Immature natural killer cell (primary cell): ENCODE results near the gene MED13L. TPM values are rescaled to one million over a fixed set of nuclear protein-coding genes. Genes with fewer than 3 reads are reported as not detected.
"Not testable (repeated sequence)": the region's sequence is repeated elsewhere in the genome, so short reads cannot be mapped to it uniquely, and the experiment has no call there.

Source experiments
- DNase-seq, 3 donors: peaks; one replicate each; pipeline ENCODE4 v3.0.0; 2022; ENCODE audit warnings: mixed read lengths in 1 of 3
- H3K27ac Mint-ChIP-seq, 6 donors: one replicate each; pipeline ENCODE4 v1.8.0; 2020; ENCODE audit warnings: mixed read lengths in 6 of 6, mild to moderate bottlenecking in 5 of 6, inconsistent platforms in 4 of 6, moderate library complexity in 3 of 6
- H3K27me3 Mint-ChIP-seq, 3 donors: one replicate each; pipeline ENCODE4 v1.8.0; 2020 to 2021; ENCODE audit warnings: low read depth in 3 of 3, mild to moderate bottlenecking in 3 of 3, mixed read lengths in 3 of 3, moderate library complexity in 3 of 3, inconsistent platforms in 1 of 3
- H3K36me3 Mint-ChIP-seq, 3 donors: one replicate each; pipeline ENCODE4 v1.8.0; 2020; ENCODE audit warnings: mixed read lengths in 3 of 3, inconsistent platforms in 2 of 3, mild to moderate bottlenecking in 2 of 3
- H3K4me1 Mint-ChIP-seq, 2 donors: one replicate each; pipeline ENCODE4 v1.8.0; 2020; ENCODE audit warnings: inconsistent platforms in 2 of 2, mild to moderate bottlenecking in 2 of 2, mixed read lengths in 2 of 2, moderate library complexity in 1 of 2
- H3K4me3 Mint-ChIP-seq, 5 donors: one replicate each; pipeline ENCODE4 v1.8.0; 2020; ENCODE audit warnings: mild to moderate bottlenecking in 5 of 5, mixed read lengths in 5 of 5, inconsistent platforms in 3 of 5, moderate library complexity in 3 of 5
- H3K9me3 Mint-ChIP-seq, 6 donors: one replicate each; pipeline ENCODE4 v1.8.0; 2020; ENCODE audit warnings: mild to moderate bottlenecking in 6 of 6, mixed read lengths in 6 of 6, inconsistent platforms in 4 of 6, moderate library complexity in 3 of 6
- polyA plus RNA-seq, 3 donors: library from polyadenylated mRNA; unstranded; fragments of 300-500 nt; fragmentation: Illumina TruSeq; gene quantifications; one replicate each; pipeline ENCODE4 v1.2.3, GENCODE V29; 2021

MED13L gene
- polyA plus RNA-seq, 3 donors from 2014 or later: 2.3 to 10.3 (median 4.9) TPM

DNA sequence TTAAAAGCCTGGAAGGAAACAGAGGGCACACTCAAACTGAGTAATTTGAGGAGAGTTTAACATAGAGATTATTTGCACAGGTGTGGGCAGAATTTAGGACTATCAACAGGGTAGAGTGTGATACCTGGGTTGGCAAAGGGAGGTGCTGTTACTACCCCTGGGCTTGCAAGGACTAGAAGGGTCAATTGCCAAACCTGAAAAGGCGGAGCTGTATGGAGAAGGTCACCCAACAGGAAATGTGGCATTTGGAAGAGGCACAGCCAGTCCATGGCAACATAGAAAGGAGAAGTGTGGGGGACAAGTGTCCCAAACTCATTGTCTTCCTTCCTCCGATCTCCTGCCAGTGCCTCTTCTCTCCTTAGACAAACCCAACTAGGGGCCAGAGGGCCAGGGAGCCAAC is 21.6 kb upstream of the MED13L start:
- peaks cover 0 to 1% (median 0%) of the 10 kb centered on the region in 6 donors for H3K9me3 Mint-ChIP-seq
- H3K4me1 Mint-ChIP-seq: no peaks in the 10 kb centered on the region
- H3K4me3 Mint-ChIP-seq: no peak overlapping the region
- no peak for DNase-seq
- no peak overlapping the region for H3K27ac Mint-ChIP-seq
- H3K27me3 Mint-ChIP-seq: peaks cover 0 to 18% (median 2%) of the 10 kb centered on the region in 3 donors
- peaks cover 0 to 4% (median 3%) of the 10 kb centered on the region in 3 donors for H3K36me3 Mint-ChIP-seq

DNA sequence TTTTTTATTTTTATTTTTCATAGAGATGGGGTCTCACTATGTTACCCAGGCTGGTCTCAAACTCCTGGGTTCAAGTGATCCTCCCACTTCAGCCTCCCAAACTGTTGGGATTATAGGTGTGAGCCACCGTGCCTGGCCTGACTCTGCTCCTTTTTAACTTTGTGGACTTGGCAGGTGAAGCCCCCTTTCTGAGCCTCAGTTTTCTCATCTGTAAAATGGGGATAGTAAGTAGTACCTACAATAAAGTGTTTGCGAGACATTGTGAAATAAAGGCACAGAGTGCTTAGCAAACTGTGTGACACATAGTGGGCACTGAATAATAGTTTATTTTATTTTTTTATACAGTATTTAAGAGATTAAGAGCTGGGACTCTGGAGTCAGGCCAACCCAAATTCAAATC is 21.1 kb upstream of the MED13L start:
- H3K9me3 Mint-ChIP-seq: peaks cover 0 to 1% (median 0%) of the 10 kb centered on the region in 6 donors
- H3K36me3 Mint-ChIP-seq: peaks cover 0 to 4% (median 3%) of the 10 kb centered on the region in 3 donors
- peaks cover 0 to 18% (median 2%) of the 10 kb centered on the region in 3 donors for H3K27me3 Mint-ChIP-seq
- no peaks in the 10 kb centered on the region for H3K4me1 Mint-ChIP-seq
- no peak overlapping the region for H3K27ac Mint-ChIP-seq
- no peak for DNase-seq
- no peak overlapping the region for H3K4me3 Mint-ChIP-seq

- no peak for DNase-seq
- H3K9me3 Mint-ChIP-seq: peaks cover 0 to 1% (median 0%) of the 10 kb centered on the region in 6 donors
- no peak overlapping the region for H3K27ac Mint-ChIP-seq
- peaks cover 0 to 4% (median 3%) of the 10 kb centered on the region in 3 donors for H3K36me3 Mint-ChIP-seq
- no peaks in the 10 kb centered on the region for H3K4me1 Mint-ChIP-seq
- H3K27me3 Mint-ChIP-seq: peaks cover 0 to 21% (median 0%) of the 10 kb centered on the region in 3 donors
- no peak overlapping the region for H3K4me3 Mint-ChIP-seq
These were observed 19.8 kb upstream of the MED13L start for GRCh38 chr12:116297224-116297834.

- H3K4me1 Mint-ChIP-seq: no peaks in the 10 kb centered on the region
- peaks cover 0 to 21% (median 0%) of the 10 kb centered on the region in 3 donors for H3K27me3 Mint-ChIP-seq
- H3K9me3 Mint-ChIP-seq: peaks cover 0 to 1% (median 0%) of the 10 kb centered on the region in 6 donors
- DNase-seq: no peak
- H3K36me3 Mint-ChIP-seq: peaks cover 0 to 4% (median 3%) of the 10 kb centered on the region in 3 donors
- H3K4me3 Mint-ChIP-seq: no peak overlapping the region
- H3K27ac Mint-ChIP-seq: no peak overlapping the region
These were observed 18.1 kb upstream of the MED13L start for GRCh38 chr12:116295327-116296263.

- peaks cover 0 to 19% (median 0%) of the 10 kb centered on the region in 3 donors for H3K27me3 Mint-ChIP-seq
- H3K27ac Mint-ChIP-seq: no peak overlapping the region
- H3K4me3 Mint-ChIP-seq: no peak overlapping the region
- DNase-seq: no peak
- H3K9me3 Mint-ChIP-seq: peaks cover 0 to 1% (median 0%) of the 10 kb centered on the region in 6 donors
- peaks cover 0 to 4% (median 3%) of the 10 kb centered on the region in 3 donors for H3K36me3 Mint-ChIP-seq
- H3K4me1 Mint-ChIP-seq: no peaks in the 10 kb centered on the region
These were observed 17.1 kb upstream of the MED13L start for GRCh38 chr12:116294454-116295165.

DNA sequence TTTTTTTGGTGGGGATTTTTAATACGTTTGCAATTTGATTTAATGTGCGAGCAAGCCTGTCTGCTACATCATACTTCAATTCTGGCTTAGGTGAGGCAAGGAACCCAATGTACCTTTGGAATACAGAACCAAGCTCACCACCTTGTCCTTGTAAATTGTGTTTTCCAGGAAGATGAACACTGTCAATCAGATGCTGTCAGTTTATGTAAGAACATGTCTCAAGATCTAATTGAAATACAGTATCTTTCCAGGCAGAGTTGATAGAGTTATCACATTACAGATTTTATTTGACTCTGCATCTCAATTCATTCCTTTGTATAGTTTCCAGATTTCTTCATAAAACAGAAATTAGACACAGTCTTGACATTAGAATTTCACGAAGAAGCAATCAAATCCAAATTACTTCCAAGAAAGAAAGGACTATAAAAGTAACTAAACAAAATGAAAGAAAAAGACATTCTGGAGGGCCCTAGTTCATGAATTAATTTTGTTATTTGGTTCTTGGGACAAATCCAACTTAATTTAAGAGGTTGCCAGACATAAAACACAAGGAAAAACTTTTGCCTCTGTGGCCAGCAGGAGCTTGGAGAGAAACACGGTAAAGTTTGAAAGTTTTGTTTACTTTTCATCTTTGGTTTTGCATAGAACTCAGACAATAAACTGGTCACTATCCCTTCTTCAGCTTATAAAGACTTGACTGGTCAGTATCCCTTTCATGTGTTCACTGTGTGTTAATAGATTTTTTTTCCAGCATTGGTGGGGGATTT is 16.4 kb upstream of the MED13L start:
- peaks cover 0 to 4% (median 3%) of the 10 kb centered on the region in 3 donors for H3K36me3 Mint-ChIP-seq
- peaks cover 0 to 1% (median 0%) of the 10 kb centered on the region in 6 donors for H3K9me3 Mint-ChIP-seq
- no peak overlapping the region for H3K27ac Mint-ChIP-seq
- peaks cover 0 to 15% (median 0%) of the 10 kb centered on the region in 3 donors for H3K27me3 Mint-ChIP-seq
- no peak overlapping the region for H3K4me3 Mint-ChIP-seq
- H3K4me1 Mint-ChIP-seq: no peaks in the 10 kb centered on the region
- DNase-seq: no peak

DNA sequence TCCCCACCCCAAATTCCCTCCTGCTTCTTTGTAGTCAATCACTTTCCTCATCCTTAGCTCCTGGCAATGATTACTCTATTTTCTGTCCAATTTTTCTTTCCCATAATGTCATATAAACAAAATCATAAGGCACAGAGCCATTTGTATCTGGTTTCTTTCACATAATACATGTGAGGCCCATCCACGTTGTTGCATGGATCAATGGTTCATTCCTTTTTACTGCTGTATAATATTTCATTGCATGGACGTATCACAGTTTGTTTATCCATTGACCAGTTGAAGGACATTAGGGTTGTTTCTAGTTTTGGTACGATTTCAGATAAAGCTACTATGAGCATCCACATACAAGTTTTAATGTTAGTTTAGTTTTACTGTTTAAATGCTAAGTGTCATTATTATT is 13.7 kb upstream of the MED13L start:
- Mint-ChIP-seq H3K36me3 (peaks cover 0 to 4% (median 3%) of the 10 kb centered on the region in 3 donors), H3K4me1 (no peaks in the 10 kb centered on the region), H3K27ac (no peak overlapping the region), H3K4me3 (no peak overlapping the region), H3K27me3 (peaks cover 0 to 9% (median 2%) of the 10 kb centered on the region in 3 donors), H3K9me3 (no peaks in the 10 kb centered on the region)
- DNase-seq: no peak

DNA sequence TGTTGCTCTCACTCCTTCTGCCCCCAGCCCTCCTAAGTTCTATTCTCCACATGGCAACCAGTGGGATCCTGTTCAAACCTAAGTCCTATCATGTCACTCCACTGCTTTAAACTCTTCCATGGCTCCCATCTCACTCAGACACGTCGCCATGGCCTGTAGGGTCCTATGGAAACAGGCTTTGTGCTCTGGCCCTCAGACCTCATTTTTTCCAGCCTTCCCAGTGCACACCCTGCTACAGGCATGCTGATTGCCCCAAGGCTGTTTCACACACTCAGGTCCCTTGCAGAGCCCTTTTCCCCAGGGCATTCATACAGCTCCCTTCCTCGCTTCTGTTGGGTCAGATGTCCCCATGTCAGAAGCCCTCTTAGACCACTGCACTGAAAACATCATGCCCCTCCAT is 11.2 kb upstream of the MED13L start:
- H3K36me3 Mint-ChIP-seq: no peaks in the 10 kb centered on the region
- H3K27me3 Mint-ChIP-seq: peaks cover 0 to 8% (median 2%) of the 10 kb centered on the region in 3 donors
- H3K4me3 Mint-ChIP-seq: no peak overlapping the region
- no peaks in the 10 kb centered on the region for H3K9me3 Mint-ChIP-seq
- no peak overlapping the region for H3K27ac Mint-ChIP-seq
- H3K4me1 Mint-ChIP-seq: no peaks in the 10 kb centered on the region
- no peak for DNase-seq

DNA sequence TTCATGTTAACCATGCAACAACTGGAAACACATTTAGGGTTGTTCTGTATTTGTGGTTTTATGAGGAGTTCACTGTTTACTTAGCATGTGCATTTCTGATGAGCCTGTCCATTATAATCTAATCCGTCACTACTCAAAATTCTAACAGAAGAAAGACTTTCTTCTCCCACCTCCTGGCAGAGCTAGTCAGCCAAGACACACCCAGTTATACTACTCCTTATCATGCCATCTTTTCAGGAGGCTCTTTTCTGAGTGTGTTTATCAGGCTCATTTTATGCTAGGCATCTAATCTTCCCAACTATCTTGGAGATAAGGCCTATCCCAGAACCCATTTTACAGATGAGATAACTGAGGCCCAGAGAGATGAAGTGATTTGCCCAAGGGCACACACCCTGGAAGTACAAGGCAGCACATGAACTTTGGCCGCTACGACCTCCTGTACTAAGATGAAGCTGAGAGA is 10.4 kb upstream of the MED13L start:
- no peaks in the 10 kb centered on the region for H3K36me3 Mint-ChIP-seq
- no peaks in the 10 kb centered on the region for H3K9me3 Mint-ChIP-seq
- H3K4me3 Mint-ChIP-seq: no peak overlapping the region
- H3K27me3 Mint-ChIP-seq: peaks cover 0 to 4% (median 3%) of the 10 kb centered on the region in 3 donors
- H3K27ac Mint-ChIP-seq: no peak overlapping the region
- no peak for DNase-seq
- peaks cover 4 to 6% of the 10 kb centered on the region in 2 donors for H3K4me1 Mint-ChIP-seq

GRCh38 chr12:116284396-116284795 is 6.9 kb upstream of the MED13L start:
- Mint-ChIP-seq H3K27me3 (peaks cover 3 to 5% (median 4%) of the 10 kb centered on the region in 3 donors), H3K36me3 (no peaks in the 10 kb centered on the region), H3K4me1 (peaks cover 11 to 18% of the 10 kb centered on the region in 2 donors), H3K4me3 (no peak overlapping the region), H3K27ac (no peak overlapping the region), H3K9me3 (no peaks in the 10 kb centered on the region)
- DNase-seq: no peak

GRCh38 chr12:116283881-116284280 is 6.4 kb upstream of the MED13L start:
- H3K27me3 Mint-ChIP-seq, DNase-seq, H3K9me3 Mint-ChIP-seq, H3K27ac Mint-ChIP-seq, H3K36me3 Mint-ChIP-seq, H3K4me3 Mint-ChIP-seq: not testable (repeated sequence)
- H3K4me1 Mint-ChIP-seq: peaks cover 11 to 18% of the 10 kb centered on the region in 2 donors

GRCh38 chr12:116282371-116283286 is 5.1 kb upstream of the MED13L start:
- H3K4me1 Mint-ChIP-seq: peaks cover 13 to 18% of the 10 kb centered on the region in 2 donors
- no peaks in the 10 kb centered on the region for H3K9me3 Mint-ChIP-seq
- peaks cover 11 to 19% (median 14%) of the 10 kb centered on the region in 3 donors for H3K27me3 Mint-ChIP-seq
- H3K4me3 Mint-ChIP-seq: peak overlapping the region; percentile 19 to 70 (median 62)
- H3K27ac Mint-ChIP-seq: no peak overlapping the region
- H3K36me3 Mint-ChIP-seq: no peaks in the 10 kb centered on the region
- DNase-seq: no peak
